ENCODE results near the gene PRR27. TPM values are rescaled to one million over a fixed set of nuclear protein-coding genes. Genes with fewer than 3 reads are reported as not detected.

Gene PRR27
- not detected in 2 replicates for total RNA-seq (2014; rRNA removed; shearing (Covaris generic))

GRCh38 chr4:70153937-70154336, at the start of gene PRR27:
PRR27 (plus strand) TSS chr4:70154237; CDS start chr4:70154376, 139 bp downstream.
- Histone ChIP-seq H3K4me1 (no peaks in the 10 kb centered on the region), H3K27me3 (no peaks in the 10 kb centered on the region), H3K36me3 (no peaks in the 10 kb centered on the region), H3K4me3 (no peak within 1 kb of the TSS), H3K9me3 (replicated peaks) (no peaks in the 10 kb centered on the region), H3K27ac (no peak within 1 kb of the TSS)
- DNase-seq, result no peak

- Histone ChIP-seq H3K4me1 (no peaks in the 10 kb centered on the region), H3K9me3 (replicated peaks) (no peaks in the 10 kb centered on the region; the same call in 1 of the 2 replicates), H3K36me3 (no peaks in the 10 kb centered on the region), H3K27me3 (no peaks in the 10 kb centered on the region), H3K4me3 (no peak overlapping the region), H3K27ac (no peak overlapping the region)
- no peak for DNase-seq
These were observed 43.1 kb upstream of the PRR27 start for GRCh38 chr4:70110917-70111316.

DNA sequence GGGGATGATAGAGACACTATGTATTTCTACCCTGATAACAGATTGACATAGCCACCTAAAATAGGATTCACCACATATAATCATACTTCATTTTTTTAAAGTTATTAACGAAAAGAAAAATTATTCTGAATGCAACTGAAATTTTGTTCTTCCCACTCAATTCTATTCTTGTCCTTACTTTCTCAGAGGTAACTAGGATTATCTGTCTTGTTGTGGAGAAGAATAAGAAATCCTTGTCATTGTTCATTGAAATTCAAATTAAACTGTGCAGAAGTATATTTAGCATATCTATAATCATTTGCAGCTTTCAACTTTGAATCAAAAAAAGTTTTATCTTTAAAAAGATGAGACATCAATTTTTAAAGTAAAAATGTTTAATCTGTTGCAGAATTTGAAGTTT, 40.4 kb upstream of the PRR27 start:
- DNase-seq, result no peak
- Histone ChIP-seq H3K9me3 (replicated peaks) (no peaks in the 10 kb centered on the region; the same call in 1 of the 2 replicates), H3K4me1 (no peaks in the 10 kb centered on the region), H3K4me3 (no peak overlapping the region), H3K36me3 (no peaks in the 10 kb centered on the region), H3K27ac (no peak overlapping the region), H3K27me3 (no peaks in the 10 kb centered on the region)

- Histone ChIP-seq H3K36me3 (no peaks in the 10 kb centered on the region), H3K4me1 (no peaks in the 10 kb centered on the region), H3K9me3 (replicated peaks) (no peaks in the 10 kb centered on the region; the same call in 1 of the 2 replicates), H3K27me3 (no peaks in the 10 kb centered on the region), H3K4me3 (no peak overlapping the region), H3K27ac (no peak overlapping the region)
- no peak for DNase-seq
These were observed 39.9 kb upstream of the PRR27 start for GRCh38 chr4:70114096-70114495.

DNA sequence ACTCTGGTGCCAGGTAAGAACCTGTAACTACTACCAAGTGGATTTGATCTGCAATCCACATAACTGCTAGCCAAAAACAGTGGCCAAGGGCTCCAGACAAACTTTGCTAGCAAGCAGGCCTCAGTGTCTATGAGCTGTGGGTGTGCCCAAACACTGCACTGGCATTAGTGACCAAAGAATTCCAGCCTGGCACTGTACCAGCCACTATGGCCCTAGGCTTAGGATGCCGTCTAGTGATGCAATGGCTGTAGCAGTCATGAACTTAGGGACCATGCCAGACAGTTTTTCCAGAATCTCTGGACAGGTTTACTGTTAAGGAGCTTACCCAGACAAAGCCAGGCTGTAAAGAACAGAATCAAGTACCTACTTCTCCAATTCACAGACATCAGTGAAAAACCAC, 33.7 kb upstream of the PRR27 start:
- Histone ChIP-seq H3K27ac (no peak overlapping the region), H3K4me3 (no peak overlapping the region), H3K27me3 (no peaks in the 10 kb centered on the region), H3K9me3 (replicated peaks) (no peaks in the 10 kb centered on the region), H3K36me3 (no peaks in the 10 kb centered on the region), H3K4me1 (no peaks in the 10 kb centered on the region)
- DNase-seq, result no peak

DNA sequence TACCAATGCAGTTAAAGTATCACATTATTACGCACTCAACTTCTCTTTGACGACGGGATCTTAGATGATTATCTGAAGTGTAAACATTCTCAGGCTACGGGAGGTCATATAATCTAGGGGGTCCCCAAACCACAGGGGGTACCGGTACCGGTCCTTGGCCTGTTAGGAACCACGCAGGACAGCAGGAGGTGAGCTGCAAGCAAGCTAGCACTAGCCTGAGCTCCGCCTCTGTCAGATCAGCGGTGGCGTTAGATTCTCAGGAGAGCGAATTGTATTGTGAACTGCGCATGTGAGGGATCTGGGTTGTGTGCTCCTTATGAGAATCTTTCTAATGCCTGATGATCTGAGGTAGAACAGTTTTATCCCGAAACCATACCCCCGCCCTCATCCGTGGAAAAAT, 20.6 kb upstream of the PRR27 start:
- DNase-seq, result no peak
- Histone ChIP-seq H3K4me1 (no peaks in the 10 kb centered on the region), H3K36me3 (no peaks in the 10 kb centered on the region), H3K27me3 (no peaks in the 10 kb centered on the region; the same call in 1 of the 2 replicates), H3K9me3 (replicated peaks) (no peaks in the 10 kb centered on the region), H3K4me3 (no peak overlapping the region), H3K27ac (no peak overlapping the region)

- no peaks in the 10 kb centered on the region for H3K27me3 ChIP-seq
- H3K27ac ChIP-seq, result no peak overlapping the region
- H3K4me3 ChIP-seq, result no peak overlapping the region
- no peaks in the 10 kb centered on the region for H3K9me3 ChIP-seq (replicated peaks)
- no peak for DNase-seq
- H3K36me3 ChIP-seq, result no peaks in the 10 kb centered on the region
- no peaks in the 10 kb centered on the region for H3K4me1 ChIP-seq
These were observed 15.3 kb upstream of the PRR27 start for GRCh38 chr4:70138751-70139150.

DNA sequence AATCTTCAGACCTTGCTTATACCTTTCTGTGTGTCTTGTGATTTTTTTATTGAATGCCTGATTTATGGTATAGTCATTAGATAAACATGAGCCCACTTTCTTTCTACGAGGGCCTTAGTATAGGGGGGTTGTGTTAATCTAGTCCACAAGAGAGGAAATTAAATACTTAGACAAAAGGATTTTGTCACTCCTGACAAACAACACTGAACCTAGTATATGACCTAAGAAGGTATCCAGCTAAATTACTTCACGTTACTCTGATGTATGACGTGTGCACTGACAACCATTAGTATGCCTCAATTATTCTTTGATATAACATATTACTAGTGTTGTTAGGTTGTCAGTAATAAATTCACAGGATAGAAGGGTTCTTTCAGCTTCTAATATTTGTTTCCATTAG, 2.8 kb upstream of the PRR27 start:
- Histone ChIP-seq H3K27me3 (no peaks in the 10 kb centered on the region), H3K27ac (no peak overlapping the region), H3K9me3 (replicated peaks) (no peaks in the 10 kb centered on the region), H3K4me3 (no peak overlapping the region), H3K4me1 (no peaks in the 10 kb centered on the region), H3K36me3 (no peaks in the 10 kb centered on the region)
- DNase-seq, result no peak

DNA sequence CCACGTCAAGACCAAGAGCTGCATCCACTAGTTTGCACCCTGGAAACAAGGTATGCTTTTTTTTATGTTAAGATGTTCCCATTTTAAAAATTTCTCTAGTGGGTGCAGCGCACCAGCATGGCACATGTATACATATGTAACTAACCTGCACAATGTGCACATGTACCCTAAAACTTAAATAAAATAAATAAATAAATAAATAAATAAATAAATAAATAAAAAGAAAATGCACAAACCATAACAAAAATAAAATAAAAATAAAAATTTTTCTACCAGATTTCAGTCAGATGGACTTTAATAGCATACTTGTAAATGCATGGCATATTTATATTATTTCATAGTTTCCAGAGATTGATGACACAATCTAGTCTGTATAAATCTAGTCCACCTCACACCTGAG, 1.9 kb upstream of the PRR27 start:
- Histone ChIP-seq H3K4me1 (no peaks in the 10 kb centered on the region), H3K4me3 (no peak overlapping the region), H3K36me3 (no peaks in the 10 kb centered on the region), H3K27ac (no peak overlapping the region), H3K27me3 (no peaks in the 10 kb centered on the region), H3K9me3 (replicated peaks) (no peaks in the 10 kb centered on the region)
- no peak for DNase-seq

DNA sequence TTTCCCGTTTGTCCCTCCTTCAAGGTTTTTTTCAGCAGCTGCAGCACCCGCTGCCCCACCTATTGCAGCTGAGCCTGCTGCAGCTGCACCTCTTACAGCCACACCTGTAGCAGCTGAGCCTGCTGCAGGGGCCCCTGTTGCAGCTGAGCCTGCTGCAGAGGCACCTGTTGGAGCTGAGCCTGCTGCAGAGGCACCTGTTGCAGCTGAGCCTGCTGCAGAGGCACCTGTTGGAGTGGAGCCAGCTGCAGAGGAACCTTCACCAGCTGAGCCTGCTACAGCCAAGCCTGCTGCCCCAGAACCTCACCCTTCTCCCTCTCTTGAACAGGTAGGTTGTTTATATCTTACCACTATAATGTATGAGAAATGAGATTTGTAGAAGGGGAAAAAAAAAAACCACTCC, 4.5 kb downstream of the PRR27 start:
- no peaks in the 10 kb centered on the region for H3K9me3 ChIP-seq (replicated peaks)
- DNase-seq, result no peak
- no peaks in the 10 kb centered on the region for H3K4me1 ChIP-seq
- no peaks in the 10 kb centered on the region for H3K36me3 ChIP-seq
- H3K27me3 ChIP-seq, result no peaks in the 10 kb centered on the region
- no peak overlapping the region for H3K4me3 ChIP-seq
- H3K27ac ChIP-seq, result no peak overlapping the region

- DNase-seq, result no peak
- Histone ChIP-seq H3K36me3 (no peaks in the 10 kb centered on the region), H3K9me3 (replicated peaks) (no peaks in the 10 kb centered on the region), H3K27ac (no peak overlapping the region), H3K4me1 (no peaks in the 10 kb centered on the region), H3K4me3 (no peak overlapping the region), H3K27me3 (no peaks in the 10 kb centered on the region)
These were observed 23.1 kb downstream of the PRR27 start for GRCh38 chr4:70177090-70177489.

DNA sequence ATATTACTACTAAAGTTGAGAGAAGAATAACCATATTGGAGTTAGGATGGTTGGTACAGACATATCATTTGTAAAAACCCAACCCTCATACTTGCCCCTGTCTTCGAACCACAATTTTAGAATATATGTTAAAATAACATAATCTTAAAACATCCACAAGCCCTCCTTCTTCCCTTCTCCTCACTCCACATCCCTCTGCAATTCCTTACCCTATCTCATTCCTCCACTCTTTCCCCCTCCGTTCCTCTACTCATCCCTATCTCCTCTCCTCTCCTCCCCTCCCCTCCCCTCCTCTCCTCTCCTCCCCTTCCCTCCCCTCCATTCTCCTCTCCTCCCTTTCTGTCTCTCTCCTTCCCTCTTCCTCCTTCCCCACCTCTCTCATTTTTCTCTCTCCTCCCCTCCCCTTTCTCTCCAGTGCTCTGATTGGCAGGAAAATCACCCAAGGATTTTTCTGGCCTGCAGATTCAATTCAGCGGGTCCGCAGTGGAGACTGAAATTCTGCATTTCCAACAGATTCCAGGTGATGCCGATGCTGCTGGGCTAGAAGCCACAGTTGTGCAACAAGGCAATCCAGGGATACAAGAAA, 24.1 kb downstream of the PRR27 start:
- H3K27ac ChIP-seq, result no peak overlapping the region
- no peaks in the 10 kb centered on the region for H3K27me3 ChIP-seq
- H3K9me3 ChIP-seq (replicated peaks), result no peaks in the 10 kb centered on the region
- H3K4me1 ChIP-seq, result no peaks in the 10 kb centered on the region
- no peaks in the 10 kb centered on the region for H3K36me3 ChIP-seq
- H3K4me3 ChIP-seq, result no peak overlapping the region
- DNase-seq, result no peak

GRCh38 chr4:70179811-70180210, 25.8 kb downstream of the PRR27 start:
- DNase-seq, result no peak
- no peaks in the 10 kb centered on the region for H3K9me3 ChIP-seq (replicated peaks)
- no peak overlapping the region for H3K27ac ChIP-seq

DNA sequence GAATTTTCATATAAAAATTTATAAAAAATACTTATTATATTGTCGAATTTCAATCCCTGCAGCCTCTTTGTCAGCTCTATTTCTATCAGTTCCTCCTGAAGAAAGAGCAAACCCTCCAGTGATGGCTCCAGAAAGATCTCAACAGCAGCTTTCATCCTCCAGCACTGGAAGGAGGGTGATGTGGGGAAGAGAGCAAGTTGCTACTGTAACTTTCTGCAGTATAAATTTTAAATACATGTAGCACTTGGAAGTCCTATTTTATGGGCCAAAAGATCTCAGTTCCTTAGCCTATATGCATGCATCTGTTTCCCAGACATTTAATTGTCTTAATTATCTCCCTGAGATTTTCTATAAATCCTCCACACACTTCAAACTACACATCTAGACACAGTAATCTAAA, 27.8 kb downstream of the PRR27 start:
- no peaks in the 10 kb centered on the region for H3K9me3 ChIP-seq (replicated peaks)
- no peak overlapping the region for H3K27ac ChIP-seq
- H3K4me3 ChIP-seq, result no peak overlapping the region
- H3K36me3 ChIP-seq, result no peaks in the 10 kb centered on the region
- H3K4me1 ChIP-seq, result no peaks in the 10 kb centered on the region
- H3K27me3 ChIP-seq, result no peaks in the 10 kb centered on the region
- no peak for DNase-seq

More at GRCh38 chr4:70179811-70180210, 25.8 kb downstream of the PRR27 start:
- no peaks in the 10 kb centered on the region for H3K4me1 ChIP-seq
- no peak overlapping the region for H3K4me3 ChIP-seq
- H3K36me3 ChIP-seq, result no peaks in the 10 kb centered on the region
- H3K27me3 ChIP-seq, result no peaks in the 10 kb centered on the region

GRCh38 chr4:70182517-70183167, 28.6 kb downstream of the PRR27 start:
- Histone ChIP-seq H3K27me3 (no peaks in the 10 kb centered on the region), H3K4me1 (no peaks in the 10 kb centered on the region), H3K4me3 (no peak overlapping the region), H3K27ac (no peak overlapping the region), H3K9me3 (replicated peaks) (no peaks in the 10 kb centered on the region), H3K36me3 (no peaks in the 10 kb centered on the region)
- no peak for DNase-seq
